ENCODE measurements around the gene FAM25C. TPM values are rescaled to one million over a fixed set of nuclear protein-coding genes. Genes with fewer than 3 reads are reported as not detected.
"Not testable (repeated sequence)": the region's sequence is repeated elsewhere in the genome, so short reads cannot be mapped to it uniquely, and the experiment has no call there.

Gene FAM25C
- total RNA-seq, 2 experiments from 2014 or later, result not detected

- DNase-seq (ENCODE audit: low spot score); CTCF ChIA-PET (ENCODE audit: unreplicated experiment); H3K36me3 ChIP-seq (ENCODE audit: insufficient read depth, low read length); BruUV-seq (replicated peaks); H3K27ac ChIP-seq (ENCODE audit: low read depth, low read length, poor library complexity, severe bottlenecking); H4K20me1 ChIP-seq (ENCODE audit: insufficient read depth, low read length); H3K79me2 ChIP-seq (ENCODE audit: insufficient read depth, low read depth, low read length); H2AFZ ChIP-seq (ENCODE audit: low read length); H3K4me2 ChIP-seq (ENCODE audit: low read length); H3K4me3 ChIP-seq (ENCODE audit: low read depth, low read length, poor library complexity, severe bottlenecking); H3K4me1 ChIP-seq (ENCODE audit: insufficient read depth, low read length, poor library complexity, severe bottlenecking); intact Hi-C loops (cut with micrococcal nuclease; ENCODE audit: unreplicated experiment); POLR2A ChIA-PET; H3K9me2 ChIP-seq (ENCODE audit: insufficient read depth, low read length); H3K9me3 ChIP-seq (ENCODE audit: low read length): not testable (repeated sequence)
These were observed 9.5 kb downstream of the FAM25C start for GRCh38 chr10:47990097-47990496.

- BruUV-seq (replicated peaks); H3K9me2 ChIP-seq (ENCODE audit: insufficient read depth, low read length); H3K4me2 ChIP-seq (ENCODE audit: low read length); H4K20me1 ChIP-seq (ENCODE audit: insufficient read depth, low read length); H3K9me3 ChIP-seq (ENCODE audit: low read length); H3K79me2 ChIP-seq (ENCODE audit: insufficient read depth, low read depth, low read length); CTCF ChIA-PET (ENCODE audit: unreplicated experiment); intact Hi-C loops (cut with micrococcal nuclease; ENCODE audit: unreplicated experiment); H2AFZ ChIP-seq (ENCODE audit: low read length); POLR2A ChIA-PET; H3K36me3 ChIP-seq (ENCODE audit: insufficient read depth, low read length); H3K27ac ChIP-seq (ENCODE audit: low read depth, low read length, poor library complexity, severe bottlenecking); H3K4me1 ChIP-seq (ENCODE audit: insufficient read depth, low read length, poor library complexity, severe bottlenecking); DNase-seq (ENCODE audit: low spot score); H3K4me3 ChIP-seq (ENCODE audit: low read depth, low read length, poor library complexity, severe bottlenecking): not testable (repeated sequence)
These were observed 10.0 kb downstream of the FAM25C start for GRCh38 chr10:47989542-47989950.

- H3K79me2 ChIP-seq (ENCODE audit: insufficient read depth, low read depth, low read length); H3K9me3 ChIP-seq (ENCODE audit: low read length); H3K9me2 ChIP-seq (ENCODE audit: insufficient read depth, low read length); intact Hi-C loops (cut with micrococcal nuclease; ENCODE audit: unreplicated experiment); H3K4me2 ChIP-seq (ENCODE audit: low read length); H4K20me1 ChIP-seq (ENCODE audit: insufficient read depth, low read length); H3K4me3 ChIP-seq (ENCODE audit: low read depth, low read length, poor library complexity, severe bottlenecking); POLR2A ChIA-PET; H3K36me3 ChIP-seq (ENCODE audit: insufficient read depth, low read length); DNase-seq (ENCODE audit: low spot score); H2AFZ ChIP-seq (ENCODE audit: low read length); CTCF ChIA-PET (ENCODE audit: unreplicated experiment); BruUV-seq (replicated peaks); H3K27ac ChIP-seq (ENCODE audit: low read depth, low read length, poor library complexity, severe bottlenecking); H3K4me1 ChIP-seq (ENCODE audit: insufficient read depth, low read length, poor library complexity, severe bottlenecking): not testable (repeated sequence)
These were observed 10.7 kb downstream of the FAM25C start for GRCh38 chr10:47988718-47989541.

- BruUV-seq (replicated peaks); POLR2A ChIA-PET; H3K36me3 ChIP-seq (ENCODE audit: insufficient read depth, low read length); H3K27ac ChIP-seq (ENCODE audit: low read depth, low read length, poor library complexity, severe bottlenecking); H3K4me1 ChIP-seq (ENCODE audit: insufficient read depth, low read length, poor library complexity, severe bottlenecking); intact Hi-C loops (cut with micrococcal nuclease; ENCODE audit: unreplicated experiment); H3K9me3 ChIP-seq (ENCODE audit: low read length); DNase-seq (ENCODE audit: low spot score); H3K9me2 ChIP-seq (ENCODE audit: insufficient read depth, low read length); H3K4me3 ChIP-seq (ENCODE audit: low read depth, low read length, poor library complexity, severe bottlenecking); H4K20me1 ChIP-seq (ENCODE audit: insufficient read depth, low read length); H3K4me2 ChIP-seq (ENCODE audit: low read length); H3K79me2 ChIP-seq (ENCODE audit: insufficient read depth, low read depth, low read length); H2AFZ ChIP-seq (ENCODE audit: low read length); CTCF ChIA-PET (ENCODE audit: unreplicated experiment): not testable (repeated sequence)
These were observed 11.6 kb downstream of the FAM25C start for GRCh38 chr10:47987952-47988351.

- BruUV-seq (replicated peaks); POLR2A ChIA-PET; CTCF ChIA-PET (ENCODE audit: unreplicated experiment); H3K27ac ChIP-seq (ENCODE audit: low read depth, low read length, poor library complexity, severe bottlenecking); H3K4me2 ChIP-seq (ENCODE audit: low read length); intact Hi-C loops (cut with micrococcal nuclease; ENCODE audit: unreplicated experiment); H3K4me1 ChIP-seq (ENCODE audit: insufficient read depth, low read length, poor library complexity, severe bottlenecking); H3K4me3 ChIP-seq (ENCODE audit: low read depth, low read length, poor library complexity, severe bottlenecking); DNase-seq (ENCODE audit: low spot score); H3K79me2 ChIP-seq (ENCODE audit: insufficient read depth, low read depth, low read length); H3K36me3 ChIP-seq (ENCODE audit: insufficient read depth, low read length); H3K9me2 ChIP-seq (ENCODE audit: insufficient read depth, low read length); H2AFZ ChIP-seq (ENCODE audit: low read length); H4K20me1 ChIP-seq (ENCODE audit: insufficient read depth, low read length); H3K9me3 ChIP-seq (ENCODE audit: low read length): not testable (repeated sequence)
These were observed 13.0 kb downstream of the FAM25C start for GRCh38 chr10:47986413-47987230.

GRCh38 chr10:47975409-47975808, 24.2 kb downstream of the FAM25C start:
- POLR2A ChIA-PET; H3K9me2 ChIP-seq (ENCODE audit: insufficient read depth, low read length); DNase-seq (ENCODE audit: low spot score); H3K79me2 ChIP-seq (ENCODE audit: insufficient read depth, low read depth, low read length); CTCF ChIA-PET (ENCODE audit: unreplicated experiment); BruUV-seq (replicated peaks); H3K36me3 ChIP-seq (ENCODE audit: insufficient read depth, low read length); H3K27ac ChIP-seq (ENCODE audit: low read depth, low read length, poor library complexity, severe bottlenecking); intact Hi-C loops (cut with micrococcal nuclease; ENCODE audit: unreplicated experiment); H3K4me1 ChIP-seq (ENCODE audit: insufficient read depth, low read length, poor library complexity, severe bottlenecking); H4K20me1 ChIP-seq (ENCODE audit: insufficient read depth, low read length); H2AFZ ChIP-seq (ENCODE audit: low read length); H3K4me3 ChIP-seq (ENCODE audit: low read depth, low read length, poor library complexity, severe bottlenecking); H3K9me3 ChIP-seq (ENCODE audit: low read length); H3K4me2 ChIP-seq (ENCODE audit: low read length): not testable (repeated sequence)
